GM20000 (cell line): Measurements from ENCODE around the gene ZDHHC24.
"Not testable (repeated sequence)": the region's sequence is repeated elsewhere in the genome, so short reads cannot be mapped to it uniquely, and the experiment has no call there.

Experiments used
- DNase-seq: peaks from one replicate; pipeline ENCODE4 v3.0.0; 2012; ENCODE audit warnings: low spot score
- TF ChIP-seq, protein P1 (sequence below): IDR thresholded peaks from 2 replicates; pipeline ENCODE4 v1.5.1; 2012; ENCODE audit warnings: mild to moderate bottlenecking, control low read depth; ENCODE audit errors: extremely low read depth, missing control alignments

Gene ZDHHC24

DNA sequence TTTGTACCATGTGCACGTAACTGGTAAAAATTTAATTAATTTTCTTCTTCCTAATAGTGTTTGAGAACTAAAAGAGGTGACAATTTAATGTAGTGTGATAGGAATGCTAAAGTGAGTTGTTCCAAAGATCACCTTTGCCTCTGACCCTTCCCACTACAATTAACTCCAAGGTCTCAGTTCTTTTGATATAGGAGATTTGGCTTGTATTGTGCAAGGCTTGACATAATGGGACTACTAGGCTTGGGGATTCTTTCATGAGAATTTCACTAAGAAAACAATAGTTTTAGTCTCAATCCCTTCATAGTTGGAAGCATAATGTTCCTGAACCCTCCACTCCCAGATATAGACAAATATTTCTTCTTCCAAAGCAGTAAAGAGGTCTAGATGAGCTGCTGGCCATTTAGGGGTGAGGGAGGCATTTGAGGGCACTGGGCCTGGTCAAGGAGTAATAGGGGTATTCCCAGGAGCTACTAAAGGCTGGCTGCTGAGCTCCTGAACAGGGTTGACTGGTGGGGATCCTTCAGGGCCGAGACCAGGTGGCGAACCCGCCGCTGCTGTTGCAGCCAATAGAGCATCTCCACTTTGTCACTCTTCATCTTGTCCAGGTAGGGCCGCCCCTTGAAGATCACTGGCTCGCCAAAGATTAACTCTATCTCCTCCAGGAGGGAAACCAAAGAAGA lies 44.3 kb upstream of the ZDHHC24 start:
- TF ChIP-seq, protein P1, sequence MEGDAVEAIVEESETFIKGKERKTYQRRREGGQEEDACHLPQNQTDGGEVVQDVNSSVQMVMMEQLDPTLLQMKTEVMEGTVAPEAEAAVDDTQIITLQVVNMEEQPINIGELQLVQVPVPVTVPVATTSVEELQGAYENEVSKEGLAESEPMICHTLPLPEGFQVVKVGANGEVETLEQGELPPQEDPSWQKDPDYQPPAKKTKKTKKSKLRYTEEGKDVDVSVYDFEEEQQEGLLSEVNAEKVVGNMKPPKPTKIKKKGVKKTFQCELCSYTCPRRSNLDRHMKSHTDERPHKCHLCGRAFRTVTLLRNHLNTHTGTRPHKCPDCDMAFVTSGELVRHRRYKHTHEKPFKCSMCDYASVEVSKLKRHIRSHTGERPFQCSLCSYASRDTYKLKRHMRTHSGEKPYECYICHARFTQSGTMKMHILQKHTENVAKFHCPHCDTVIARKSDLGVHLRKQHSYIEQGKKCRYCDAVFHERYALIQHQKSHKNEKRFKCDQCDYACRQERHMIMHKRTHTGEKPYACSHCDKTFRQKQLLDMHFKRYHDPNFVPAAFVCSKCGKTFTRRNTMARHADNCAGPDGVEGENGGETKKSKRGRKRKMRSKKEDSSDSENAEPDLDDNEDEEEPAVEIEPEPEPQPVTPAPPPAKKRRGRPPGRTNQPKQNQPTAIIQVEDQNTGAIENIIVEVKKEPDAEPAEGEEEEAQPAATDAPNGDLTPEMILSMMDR, result no peak

DNA sequence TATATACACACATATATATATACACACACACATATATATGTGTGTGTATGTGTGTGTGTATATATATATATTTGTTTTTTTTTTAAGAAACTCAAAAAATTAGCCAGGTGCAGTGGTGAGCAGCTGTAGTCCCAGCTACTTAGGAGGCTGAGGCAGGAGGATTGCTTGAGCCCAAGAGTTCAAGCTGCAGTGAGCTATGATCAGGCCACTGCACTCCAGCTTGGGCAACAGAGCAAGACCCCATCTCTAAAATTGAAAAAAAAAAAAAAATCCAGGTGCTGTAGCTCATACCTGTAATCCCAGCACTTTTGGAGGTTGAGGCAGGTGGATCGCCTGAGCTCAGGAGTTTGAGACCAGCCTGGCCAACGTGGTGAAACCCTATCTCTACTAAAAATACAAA lies 43.5 kb upstream of the ZDHHC24 start:
- DNase-seq, result not testable (repeated sequence)

More for the DNA sequence above, 44.3 kb upstream of the ZDHHC24 start:
- no peak for DNase-seq

DNA sequence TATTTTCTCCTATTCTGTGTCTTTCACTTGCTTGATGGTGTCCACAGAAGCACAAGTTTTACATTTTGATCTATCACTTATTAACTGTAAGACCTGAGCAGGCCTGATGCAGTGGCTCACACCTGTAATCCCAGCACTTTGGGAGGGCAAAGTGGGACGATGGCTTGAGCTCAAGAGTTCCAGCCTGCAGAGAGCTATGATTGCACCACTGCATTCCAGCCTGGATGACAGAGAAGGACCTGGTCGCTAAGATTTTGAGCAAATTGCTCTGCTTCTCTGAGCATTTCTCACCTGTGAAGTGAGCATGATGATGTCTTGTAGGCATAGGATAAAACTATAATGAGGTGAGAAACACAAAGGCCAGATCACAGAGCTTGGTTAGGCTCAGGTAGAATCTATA lies 40.3 kb upstream of the ZDHHC24 start:
- TF ChIP-seq, protein P1, result no peak
- no peak for DNase-seq

DNA sequence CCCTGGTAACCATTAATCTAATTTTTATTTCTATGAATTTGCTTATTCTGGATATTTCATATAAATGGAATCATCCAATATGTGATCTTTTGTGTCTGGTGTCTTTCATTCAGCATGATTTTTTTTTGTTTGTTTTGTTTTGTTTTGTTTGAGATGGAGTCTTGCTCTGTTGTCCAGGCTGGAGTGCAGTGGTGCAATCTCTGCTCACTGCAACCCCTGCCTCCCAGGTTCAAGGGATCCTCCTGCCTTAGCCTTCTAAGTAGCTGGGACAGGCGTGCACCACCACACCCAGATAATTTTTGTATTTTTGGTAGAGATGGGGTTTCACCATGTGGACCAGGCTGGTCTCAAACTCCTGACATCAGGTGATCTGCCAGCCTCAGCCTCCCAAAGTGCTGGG lies 39.6 kb upstream of the ZDHHC24 start:
- not testable (repeated sequence) for DNase-seq

DNA sequence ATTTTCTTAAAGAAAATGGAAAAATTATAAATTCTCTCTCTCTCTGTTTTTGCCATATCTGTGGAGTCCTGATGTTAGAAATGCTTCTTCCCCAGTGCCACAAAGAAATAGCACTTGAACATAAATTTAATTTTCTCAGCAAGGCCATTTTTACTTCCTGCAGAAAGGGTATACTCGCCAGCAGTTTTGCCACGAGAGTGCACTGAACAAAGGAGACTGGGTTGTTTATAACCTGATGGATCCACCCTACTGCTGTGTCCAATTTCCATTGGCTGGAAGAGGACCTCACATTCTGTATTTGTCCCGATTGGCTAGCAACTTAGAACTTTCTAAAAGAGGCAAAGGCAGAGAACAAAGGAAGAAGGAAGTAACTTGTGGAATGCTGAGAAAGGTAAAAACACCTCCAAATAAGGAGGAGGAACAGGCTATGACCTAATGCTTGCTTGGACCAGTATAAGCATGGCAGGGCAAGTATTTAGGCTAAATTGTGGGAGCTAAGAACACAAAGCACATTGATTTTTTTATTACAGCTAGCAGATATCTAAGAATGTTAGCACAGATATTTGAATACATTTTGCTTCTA lies 36.8 kb upstream of the ZDHHC24 start:
- DNase-seq, result not testable (repeated sequence)

DNA sequence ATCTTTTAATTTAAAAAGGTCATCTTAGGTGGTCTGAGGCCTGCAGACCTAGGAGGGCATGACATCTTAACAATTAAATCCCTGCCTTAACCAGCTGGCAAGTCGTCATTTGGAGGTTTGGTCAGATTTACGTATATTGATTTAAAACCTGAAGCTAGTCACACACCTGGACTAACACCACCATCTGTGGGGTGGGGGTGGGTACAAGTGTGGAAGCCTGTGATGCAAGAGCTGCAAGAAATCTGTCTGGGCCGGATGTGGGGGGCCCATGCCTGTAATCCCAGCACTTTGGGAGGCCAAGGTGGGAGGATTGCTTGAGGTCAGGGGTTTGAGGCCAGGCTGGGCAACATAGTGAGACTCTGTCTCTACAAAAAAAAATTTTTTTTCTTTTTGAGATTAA lies 35.4 kb upstream of the ZDHHC24 start:
- DNase-seq, result no peak
- TF ChIP-seq, protein P1, result no peak

DNA sequence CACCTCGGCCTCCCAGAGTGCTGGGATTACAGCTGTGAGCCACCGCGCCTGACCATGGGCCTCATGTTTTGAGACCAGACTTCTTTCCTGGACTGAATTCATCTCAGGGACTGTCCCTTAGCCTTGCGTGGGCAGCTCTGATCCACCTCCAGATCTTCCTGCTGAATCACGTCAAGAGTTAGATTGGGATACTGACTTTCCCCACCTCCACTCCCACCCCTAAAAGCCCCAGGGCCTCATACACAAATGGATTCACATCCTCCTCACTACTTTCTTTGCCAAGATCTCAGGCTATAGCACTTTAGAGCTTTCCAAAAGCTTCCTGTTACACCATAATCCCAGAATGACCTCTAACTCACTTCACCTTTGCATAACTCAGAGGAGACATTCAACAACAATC lies 35.0 kb upstream of the ZDHHC24 start:
- no peak for DNase-seq
- TF ChIP-seq, protein P1, result no peak

DNA sequence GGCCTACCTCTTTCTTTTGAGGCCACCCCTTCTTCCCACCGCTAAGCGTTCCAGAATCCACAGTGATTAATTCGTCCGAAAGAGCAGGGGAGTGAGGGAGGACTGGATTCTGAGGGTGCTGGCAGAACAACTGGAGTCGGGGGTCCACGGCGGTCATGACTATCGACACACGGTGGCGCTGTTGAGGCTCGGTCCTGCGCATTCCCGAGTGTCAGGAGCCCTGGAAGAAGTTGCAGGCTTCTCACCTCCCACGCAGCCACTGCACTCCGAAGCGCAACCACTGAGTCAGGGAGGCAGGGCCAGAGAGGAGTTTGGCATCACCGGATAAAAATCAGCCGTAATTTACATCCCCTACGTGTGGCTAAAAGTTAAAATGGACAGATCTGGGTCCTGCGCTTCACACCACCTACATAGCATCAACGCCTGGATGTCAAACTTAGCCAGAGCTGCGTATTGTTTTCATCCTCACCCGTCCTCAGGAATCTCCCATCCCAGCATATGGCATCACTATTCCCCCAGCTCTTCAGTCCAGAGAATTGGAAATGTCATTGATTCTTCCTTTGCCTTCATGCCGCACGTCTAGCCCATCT lies 33.3 kb upstream of the ZDHHC24 start:
- peak; percentile 86 for DNase-seq
- TF ChIP-seq, protein P1, result peak; percentile 54

DNA sequence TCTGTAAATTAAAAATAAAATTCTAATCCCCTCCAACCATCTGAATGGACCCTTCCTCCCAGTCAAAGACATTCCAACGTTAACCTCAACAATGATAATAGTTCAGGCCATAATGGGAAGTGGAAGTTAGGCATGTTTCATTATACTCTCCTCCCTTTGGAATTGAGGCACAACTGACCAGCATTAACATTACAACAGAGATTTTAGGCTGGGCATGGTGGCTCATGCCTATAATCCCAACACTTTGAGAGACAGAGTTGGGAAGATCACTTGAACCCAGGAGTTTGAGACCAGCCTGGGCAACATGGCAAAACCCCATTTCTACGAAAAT lies 25.0 kb upstream of the ZDHHC24 start:
- no peak for DNase-seq
- TF ChIP-seq, protein P1, result no peak
